GM18498 (cell line): ENCODE measurements around the gene LYPD5.
"Not testable (repeated sequence)": the region's sequence is repeated elsewhere in the genome, so short reads cannot be mapped to it uniquely, and the experiment has no call there.

Experiments used
- ATAC-seq: cut with Tn5 transposase; IDR thresholded peaks from one replicate; pipeline ENCODE4 v1.9.1; 2021; ENCODE audit warnings: mild to moderate bottlenecking, moderate library complexity; ENCODE audit not compliant: unreplicated experiment

LYPD5 gene, protein sequence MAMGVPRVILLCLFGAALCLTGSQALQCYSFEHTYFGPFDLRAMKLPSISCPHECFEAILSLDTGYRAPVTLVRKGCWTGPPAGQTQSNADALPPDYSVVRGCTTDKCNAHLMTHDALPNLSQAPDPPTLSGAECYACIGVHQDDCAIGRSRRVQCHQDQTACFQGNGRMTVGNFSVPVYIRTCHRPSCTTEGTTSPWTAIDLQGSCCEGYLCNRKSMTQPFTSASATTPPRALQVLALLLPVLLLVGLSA

DNA sequence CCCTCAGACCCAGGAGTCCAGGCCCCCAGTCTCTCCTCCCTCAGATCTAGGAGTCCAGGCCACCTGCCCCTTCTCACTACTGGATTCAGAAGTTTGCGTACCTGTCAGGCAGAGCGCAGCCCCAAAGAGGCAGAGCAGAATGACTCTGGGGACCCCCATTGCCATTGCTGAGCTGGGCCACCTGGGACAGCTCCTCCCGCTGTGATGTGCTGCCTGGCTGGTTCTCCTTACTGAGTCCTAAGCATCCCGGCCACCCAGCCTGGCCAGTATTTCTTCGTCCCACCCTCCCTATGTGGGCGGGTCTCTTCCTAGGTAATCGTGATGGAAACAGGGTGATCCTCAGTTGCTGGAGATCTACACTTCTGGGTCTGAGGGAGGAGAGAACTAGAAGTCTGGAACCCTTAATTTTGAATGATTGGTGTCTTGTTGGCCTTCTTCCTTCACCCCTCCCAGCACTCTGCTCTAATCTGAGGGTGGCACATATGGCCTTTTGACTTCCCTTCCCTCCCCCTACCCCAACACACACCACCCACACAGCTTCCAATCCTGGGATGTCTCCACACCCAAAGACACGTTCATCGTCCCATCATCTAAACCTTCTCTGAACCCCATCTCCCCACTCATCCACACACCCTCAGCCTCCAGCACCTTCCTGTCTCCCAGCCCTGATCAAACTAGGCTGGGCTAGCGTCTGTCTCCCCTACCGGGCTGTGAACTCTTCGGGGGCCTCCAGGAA, at the start of gene LYPD5:
LYPD5 (minus strand) TSS at position 232 of the 736 bp plus-strand sequence; CDS start at position 165, 67 bp downstream.
- ATAC-seq: no peak

DNA sequence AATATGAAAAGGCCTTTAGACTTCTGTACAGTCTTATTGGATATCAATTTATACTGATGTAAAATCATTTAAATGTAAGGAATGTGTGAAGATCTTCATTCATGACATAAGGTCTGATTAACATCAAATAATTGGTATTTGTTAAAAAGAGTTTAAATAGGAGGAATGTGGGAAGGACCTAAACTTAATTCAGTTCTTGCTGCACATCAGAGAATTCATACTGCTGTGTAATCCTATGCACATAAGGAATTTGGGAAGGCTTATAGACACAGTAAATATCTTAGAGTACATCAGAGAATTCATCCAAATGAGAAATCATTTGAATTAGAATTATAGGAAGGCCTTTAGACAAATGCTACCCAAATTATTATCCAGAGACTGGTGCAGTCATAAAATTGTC, 46.6 kb upstream of the LYPD5 start:
- ATAC-seq: no peak

DNA sequence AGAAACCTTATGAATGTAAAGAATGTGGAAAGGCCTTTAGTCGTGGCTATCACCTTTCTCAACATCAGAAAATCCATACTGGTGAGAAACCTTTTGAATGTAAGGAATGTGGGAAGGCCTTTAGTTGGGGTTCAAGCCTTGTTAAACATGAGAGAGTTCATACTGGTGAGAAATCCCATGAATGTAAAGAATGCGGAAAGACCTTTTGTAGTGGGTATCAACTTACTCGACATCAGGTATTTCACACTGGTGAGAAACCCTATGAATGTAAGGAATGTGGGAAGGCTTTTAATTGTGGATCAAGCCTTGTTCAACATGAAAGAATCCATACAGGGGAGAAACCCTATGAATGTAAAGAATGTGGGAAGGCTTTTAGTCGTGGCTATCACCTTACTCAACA, 45.6 kb upstream of the LYPD5 start:
- no peak for ATAC-seq

DNA sequence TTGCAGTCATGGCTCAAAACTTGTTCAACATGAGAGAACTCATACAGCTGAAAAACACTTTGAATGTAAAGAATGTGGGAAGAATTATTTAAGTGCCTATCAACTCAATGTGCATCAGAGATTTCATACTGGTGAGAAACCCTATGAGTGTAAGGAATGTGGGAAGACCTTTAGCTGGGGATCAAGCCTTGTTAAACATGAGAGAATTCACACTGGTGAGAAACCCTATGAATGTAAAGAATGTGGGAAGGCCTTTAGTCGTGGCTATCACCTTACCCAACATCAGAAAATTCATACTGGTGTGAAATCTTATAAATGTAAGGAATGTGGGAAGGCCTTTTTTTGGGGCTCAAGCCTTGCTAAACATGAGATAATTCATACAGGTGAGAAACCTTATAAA, 45.0 kb upstream of the LYPD5 start:
- no peak for ATAC-seq

DNA sequence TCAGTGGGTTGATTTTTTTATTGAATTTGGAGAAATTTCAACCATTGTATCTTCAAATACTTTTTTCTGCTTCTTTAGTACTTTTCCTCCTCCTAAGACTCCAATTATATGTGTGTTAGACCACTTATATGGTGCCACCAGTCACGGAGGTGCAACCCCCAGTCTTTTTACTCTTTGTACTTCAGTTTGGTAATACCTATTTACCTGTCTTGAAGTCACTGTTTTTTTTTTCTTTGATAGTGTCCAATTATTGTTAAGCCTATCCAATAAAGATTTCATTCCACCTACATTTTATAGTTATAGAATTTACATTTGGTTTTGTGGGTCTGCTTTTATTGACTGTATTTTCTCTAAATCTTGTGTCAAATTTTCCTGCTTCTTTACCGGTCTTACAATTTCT, 39.8 kb upstream of the LYPD5 start:
- ATAC-seq: no peak

DNA sequence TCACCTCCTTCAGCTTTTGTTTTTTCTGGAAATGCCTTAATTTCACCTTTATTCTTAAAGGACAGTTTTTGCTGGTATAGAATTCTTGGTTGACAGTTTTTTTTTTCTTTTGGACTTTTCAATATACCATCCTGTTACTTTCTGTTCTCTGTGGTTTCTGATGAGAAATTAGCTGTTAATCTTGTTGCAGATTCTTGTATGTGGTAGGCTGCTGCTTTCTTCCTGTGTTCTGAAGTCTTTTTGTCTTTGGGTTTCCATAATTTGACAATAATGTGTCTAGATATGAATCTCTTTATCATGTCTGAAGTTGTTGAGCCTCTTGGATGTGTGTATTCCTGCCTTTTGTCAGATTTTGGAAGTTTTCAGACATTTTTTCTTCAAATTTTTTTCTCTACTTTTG, 36.9 kb upstream of the LYPD5 start:
- ATAC-seq: no peak

DNA sequence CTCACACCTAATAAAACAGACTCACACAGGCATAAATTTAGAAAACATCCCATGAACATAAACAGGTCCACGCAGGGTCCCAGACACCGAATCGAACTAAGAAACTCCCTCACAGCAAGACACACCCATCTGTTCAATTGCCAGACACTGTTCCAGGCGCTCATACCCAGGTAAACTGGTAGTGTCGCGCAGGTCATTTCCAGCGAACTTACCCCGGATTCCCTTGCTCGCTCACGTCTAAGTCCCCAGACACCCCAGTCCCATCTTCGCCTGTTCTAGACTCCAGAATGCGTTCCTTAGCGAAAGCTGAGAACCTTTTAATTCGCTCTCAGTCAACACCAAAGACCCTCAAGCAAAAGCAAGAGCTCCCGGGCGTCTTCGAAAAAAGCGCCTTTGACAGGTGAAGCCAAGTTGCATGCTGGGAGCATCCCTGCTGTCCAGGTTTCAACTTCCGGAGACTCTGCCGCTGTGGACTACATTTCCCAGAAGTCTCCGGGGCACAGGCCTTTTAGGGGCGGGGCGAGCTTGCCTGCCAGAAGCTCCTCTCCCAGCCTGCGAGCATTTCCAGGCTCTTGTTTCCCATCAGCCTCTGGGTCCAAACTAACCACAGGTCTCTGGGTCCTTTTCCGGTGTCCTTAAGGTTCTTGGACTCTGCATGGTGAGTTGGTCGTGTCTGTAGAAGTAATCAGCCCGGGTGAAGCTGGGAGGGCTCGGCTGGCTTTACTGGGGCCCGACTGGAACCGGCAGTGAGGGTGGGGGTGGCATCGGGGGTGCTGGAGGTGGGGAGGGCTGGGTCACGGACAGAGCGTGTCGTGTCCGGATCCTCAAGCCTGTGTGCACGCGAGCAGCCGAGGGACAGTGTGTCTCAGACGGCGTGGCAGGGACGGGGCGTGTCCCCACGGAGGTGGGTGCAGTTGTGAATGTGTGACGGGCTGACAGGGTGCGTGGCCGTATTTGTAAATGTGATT, 24.8 kb upstream of the LYPD5 start, which contains the start of gene ZNF283:
ZNF283 (plus strand) TSS at position 535 of the 968 bp plus-strand sequence. CDS start 6,184 bp downstream, outside the sequence.
- ATAC-seq: peak; percentile 80

DNA sequence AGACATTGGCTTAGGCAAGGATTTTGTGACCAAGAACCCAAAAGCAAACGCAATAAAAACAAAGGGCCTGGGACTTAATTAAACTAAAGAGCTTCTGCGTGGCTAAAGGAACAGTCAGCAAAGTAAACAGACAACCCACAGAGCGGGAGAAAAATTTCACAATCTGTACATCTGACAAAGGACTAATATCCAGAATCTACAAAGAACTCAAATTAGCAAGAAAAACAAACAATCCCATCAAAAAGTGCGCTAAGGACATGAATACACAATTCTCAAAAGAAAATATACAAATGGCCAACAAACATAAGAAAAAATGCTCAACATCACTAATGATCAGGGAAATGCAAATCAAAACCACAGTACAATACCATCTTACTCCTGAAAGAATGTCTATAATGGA, 22.3 kb upstream of the LYPD5 start:
- not testable (repeated sequence) for ATAC-seq

DNA sequence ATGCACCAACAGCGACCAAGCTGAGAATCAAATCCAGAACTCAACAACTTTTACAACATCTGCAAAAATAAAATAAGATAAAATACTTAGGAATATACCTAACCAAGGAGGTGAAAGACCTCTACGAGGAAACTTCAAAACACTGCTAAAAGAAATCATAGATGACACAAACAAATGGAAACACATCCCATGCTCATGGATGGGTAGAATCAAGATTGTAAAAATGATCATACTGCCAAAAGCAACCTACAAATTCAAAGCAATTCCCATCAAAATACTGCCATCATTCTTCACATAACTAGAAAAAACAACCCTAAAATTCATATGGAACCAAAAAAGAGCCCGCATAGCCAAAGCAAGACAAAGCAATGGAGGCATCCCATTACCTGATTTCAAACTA, 21.6 kb upstream of the LYPD5 start:
- not testable (repeated sequence) for ATAC-seq

DNA sequence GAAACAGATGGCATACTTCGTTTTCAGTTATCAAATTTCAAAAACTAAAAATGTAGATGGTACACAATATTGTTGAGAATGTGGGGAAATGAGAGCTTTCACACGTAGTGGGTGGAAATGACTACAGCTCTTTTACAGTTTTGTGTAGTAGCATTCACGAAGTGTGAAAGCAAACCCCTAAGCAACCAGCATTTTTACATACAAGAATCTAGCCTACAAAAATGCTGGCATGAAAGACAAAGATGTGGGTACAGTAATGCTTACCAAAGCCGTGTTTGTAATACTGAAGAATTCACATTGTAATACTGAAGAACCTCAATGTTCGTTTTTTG, 18.6 kb upstream of the LYPD5 start:
- no peak for ATAC-seq

DNA sequence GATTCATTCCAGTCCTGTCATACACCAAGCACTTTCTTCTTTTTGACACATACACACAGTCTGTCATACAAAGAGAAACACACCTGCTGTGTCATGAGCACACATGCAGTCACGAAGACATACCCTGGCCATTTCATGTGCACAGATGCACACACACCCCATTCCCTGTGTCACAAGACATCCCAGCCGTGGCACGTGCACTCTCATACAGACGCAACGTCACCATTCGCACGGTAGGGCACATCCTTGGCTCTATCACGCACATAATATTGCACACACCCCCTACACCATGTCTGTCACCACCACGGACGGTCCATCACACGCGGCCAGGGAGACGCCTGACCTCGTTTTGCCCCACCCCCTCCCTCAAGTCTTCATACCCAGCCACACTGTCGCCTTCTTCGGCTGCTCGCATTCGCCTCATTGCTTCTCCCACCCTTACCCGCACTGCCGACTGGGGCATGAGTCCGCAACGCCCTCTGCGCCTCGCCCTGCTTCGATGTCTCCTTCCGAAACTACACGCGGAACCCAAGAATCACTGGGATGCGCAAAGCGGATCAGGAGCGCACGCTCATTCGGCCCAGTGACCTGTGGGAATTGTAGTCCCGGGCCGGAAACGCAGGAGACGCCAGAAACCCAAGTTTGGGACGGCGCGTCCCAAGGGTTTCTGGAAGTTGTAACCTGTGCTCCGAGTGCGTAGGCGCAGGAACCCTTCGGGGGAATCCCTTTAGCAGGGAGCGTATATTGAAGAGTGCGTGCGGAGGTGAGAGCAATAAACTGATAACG, 18.0 kb upstream of the LYPD5 start:
- ATAC-seq: no peak

DNA sequence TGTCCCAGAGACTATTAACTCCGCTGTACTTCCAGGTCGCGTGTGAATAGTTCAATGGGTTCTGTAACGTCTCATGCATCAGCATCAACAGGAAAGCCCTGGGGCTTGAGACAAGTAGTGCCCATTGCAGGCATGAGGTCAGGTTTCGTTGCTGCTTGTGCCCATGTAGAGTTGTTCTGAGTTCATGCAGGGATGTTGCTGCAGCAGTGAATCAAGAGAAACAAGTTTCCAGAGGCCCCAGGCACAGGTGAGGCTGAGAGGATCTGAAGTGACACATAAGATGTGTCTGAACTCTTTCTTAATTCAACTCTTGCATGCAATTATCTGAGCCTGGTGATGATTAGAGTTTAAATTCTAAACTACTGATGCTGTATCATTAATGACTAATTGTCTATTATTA, 16.3 kb upstream of the LYPD5 start:
- no peak for ATAC-seq

DNA sequence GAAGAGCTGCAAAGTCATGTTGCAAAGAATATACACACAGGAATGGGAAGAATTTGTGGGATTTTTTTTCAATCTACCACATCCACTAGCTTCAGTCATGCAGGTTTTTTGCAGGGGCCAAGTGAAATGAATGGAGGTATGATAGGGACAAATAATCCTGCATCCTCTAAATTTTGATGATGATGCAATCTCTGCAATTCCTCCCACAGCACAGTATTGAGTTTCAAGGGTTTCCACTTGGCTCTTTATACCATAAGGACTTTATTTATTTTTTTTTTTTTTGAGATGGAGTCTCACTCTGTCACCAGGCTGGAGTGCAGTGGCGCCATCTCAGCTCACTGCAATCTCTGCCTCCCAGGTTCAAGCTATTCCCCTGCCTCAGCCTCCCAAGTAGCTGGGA, 15.2 kb upstream of the LYPD5 start:
- ATAC-seq: not testable (repeated sequence)

DNA sequence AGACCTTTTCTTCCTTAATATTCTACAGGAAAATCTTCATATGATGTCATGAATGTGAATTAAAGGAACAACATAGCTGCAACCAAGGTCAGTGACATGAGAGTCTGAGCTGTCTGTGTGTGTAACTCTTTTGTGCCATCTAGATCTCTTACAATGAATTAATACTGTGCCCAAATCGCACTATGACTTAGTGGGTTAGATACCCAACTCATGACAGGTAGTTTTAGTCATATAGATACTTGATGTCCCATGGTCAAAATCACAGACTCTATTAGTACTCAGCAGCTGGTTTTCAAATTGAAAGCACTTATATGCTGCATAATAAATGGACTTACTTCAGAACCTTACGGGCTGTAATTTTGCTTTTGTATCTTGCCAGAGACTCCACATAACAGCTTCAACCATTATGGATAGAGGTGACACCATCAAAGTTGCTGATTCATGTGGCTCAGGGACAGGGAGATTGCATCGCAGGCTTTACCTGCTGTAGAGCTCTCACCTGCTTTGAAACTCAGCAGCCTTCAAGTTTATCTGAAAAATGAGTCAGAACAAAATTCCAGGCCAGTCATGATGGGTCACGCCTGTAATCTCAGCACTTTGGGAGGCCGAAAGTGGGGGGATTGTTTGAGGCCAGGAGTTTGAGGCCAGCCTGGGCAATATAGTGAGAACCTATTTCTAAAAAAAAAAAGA, 12.6 kb upstream of the LYPD5 start:
- ATAC-seq: no peak

DNA sequence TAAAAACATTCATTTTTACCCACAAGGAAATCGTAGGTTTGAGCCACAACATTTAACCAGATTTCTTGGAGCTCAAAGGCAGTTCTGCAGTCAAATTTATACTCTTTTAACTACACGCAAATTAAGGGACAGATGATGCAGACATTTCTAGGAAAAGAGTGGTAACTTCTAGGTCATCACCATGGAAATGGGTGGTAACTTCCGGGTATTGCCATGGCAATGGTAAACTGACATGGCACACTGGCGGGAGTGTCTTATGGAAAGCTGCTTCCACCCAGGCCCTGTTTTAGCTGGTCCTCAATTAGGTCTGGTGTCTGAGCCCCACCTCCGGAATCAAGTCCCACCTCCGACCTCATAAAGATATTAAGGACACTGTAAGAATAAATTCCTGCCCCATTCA, 10.4 kb upstream of the LYPD5 start:
- ATAC-seq: no peak

DNA sequence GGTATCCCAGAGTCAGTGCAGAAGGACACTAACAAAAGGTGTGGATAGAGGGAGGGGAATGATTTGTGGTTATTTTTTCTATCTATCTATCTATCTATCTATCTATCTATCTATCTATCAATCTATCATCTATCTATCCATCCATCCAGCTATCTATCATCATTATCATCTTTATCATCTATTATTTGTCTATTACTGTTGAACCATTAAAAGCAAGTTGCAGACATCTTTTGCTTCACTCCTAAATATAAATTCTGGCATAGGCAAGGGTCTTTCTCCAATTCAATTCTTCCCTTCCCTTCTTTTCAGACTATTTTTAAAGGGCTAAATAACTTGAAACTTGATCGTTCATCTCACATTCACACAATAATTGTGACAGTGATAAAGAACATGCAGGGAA, 10.0 kb upstream of the LYPD5 start:
- ATAC-seq: no peak

DNA sequence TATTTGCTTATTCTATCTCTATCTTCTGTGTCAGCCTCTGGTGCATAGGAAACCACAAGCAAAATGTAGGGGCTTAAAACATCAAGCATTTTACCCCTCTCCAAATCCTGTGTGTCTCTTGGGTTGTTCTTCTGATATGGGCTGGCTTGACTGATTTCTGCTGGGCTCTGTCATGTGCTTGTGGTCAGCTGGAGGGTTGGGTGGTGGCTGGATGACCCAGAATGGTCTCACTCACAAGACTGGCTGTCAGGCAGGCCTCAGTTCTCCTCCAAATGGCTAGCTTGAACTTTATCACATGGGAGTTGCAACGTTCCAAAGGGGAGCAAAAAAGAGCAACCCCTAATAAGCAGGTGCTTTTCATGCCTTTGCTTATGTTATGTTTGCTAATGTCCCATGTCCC, 9.6 kb upstream of the LYPD5 start:
- no peak for ATAC-seq

DNA sequence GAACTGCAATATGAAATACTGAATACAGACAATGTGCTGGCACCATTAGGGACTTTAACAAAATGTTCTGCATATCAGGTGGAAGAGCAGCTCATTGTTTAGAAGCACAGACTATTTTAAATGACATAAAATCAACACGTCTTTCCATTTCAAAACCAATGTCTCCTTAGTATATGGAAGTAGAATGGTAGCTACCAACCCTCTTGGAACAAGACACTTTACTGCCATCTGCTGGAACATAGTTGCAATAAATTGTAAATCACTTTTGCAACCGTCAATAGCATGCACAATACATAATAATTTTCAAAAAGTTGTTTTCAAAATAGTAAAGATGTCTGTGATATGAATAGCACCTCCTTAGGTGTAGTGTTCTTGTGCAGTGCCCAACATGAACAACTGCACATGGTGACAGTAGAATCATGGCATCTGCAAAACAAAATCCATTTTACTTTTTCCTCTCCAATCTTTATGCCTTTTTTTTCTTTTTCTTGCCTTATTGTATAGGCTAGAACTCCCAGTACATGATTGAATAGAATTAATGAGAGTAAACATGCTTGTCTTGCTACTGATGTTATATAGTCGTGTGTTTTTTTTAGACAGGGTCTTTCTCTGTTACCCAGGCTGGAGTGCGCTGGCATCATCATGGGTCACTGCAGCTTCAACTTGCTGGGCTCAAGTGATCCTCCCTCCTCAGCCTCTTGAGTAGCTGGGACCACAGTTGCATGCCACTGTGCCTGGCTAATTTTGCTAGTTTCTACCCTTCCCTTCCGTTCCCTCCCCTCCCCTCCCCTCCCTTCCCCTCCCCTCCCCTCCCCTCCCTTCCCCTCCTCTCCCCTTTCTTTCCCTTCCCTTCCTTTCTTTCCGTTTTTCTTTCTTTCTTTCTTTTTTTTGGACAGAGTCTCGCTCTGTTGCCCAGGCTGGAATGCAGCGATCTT, 7.8 kb upstream of the LYPD5 start:
- ATAC-seq: no peak

DNA sequence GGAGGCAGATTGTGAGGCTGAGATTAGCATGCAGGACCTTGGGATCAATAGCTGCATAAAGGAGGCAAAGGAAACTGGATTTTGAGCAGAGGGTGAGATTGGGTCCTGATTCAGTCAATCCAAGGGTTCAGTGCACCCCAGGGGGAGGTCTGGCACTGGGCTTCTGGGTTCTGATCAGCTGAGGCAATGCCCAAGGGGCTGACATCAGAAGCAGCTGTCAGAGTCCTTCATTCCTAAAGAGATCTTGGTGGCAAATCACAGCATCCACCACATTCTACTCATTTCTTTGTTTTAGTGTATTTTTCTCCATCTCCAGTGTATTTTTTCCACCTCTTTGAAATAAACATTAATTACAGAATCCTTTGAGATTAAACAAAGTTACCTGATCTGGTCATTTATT, 5.4 kb upstream of the LYPD5 start:
- no peak for ATAC-seq
